H1 (cell line): Measurements from ENCODE around the gene FUT4. TPM values are rescaled to one million over a fixed set of nuclear protein-coding genes. Genes with fewer than 3 reads are reported as not detected.

Experiments
- CEBPB ChIP-seq: IDR thresholded peaks from 2 replicates; pipeline ENCODE4 v1.6.1; 2012; ENCODE audit warnings: low read depth, low read length
- CTCF ChIP-seq, 3 experiments: IDR thresholded peaks; 1 replicate in 2 of 3; 2 replicates in 1 of 3; pipeline versions ENCODE4 v1.5.1 to v1.6.1; 2011; ENCODE audit warnings: low read length in 3 of 3, mild to moderate bottlenecking in 3 of 3, inconsistent platforms in 2 of 3, low read depth in 1 of 3, moderate library complexity in 1 of 3; ENCODE audit not compliant: insufficient read depth in 1 of 3; ENCODE audit errors: control extremely low read depth in 1 of 3
- E2F6 ChIP-seq: IDR thresholded peaks from 2 replicates; pipeline ENCODE4 v1.6.1; 2012; ENCODE audit warnings: inconsistent platforms
- HDAC2 ChIP-seq, 2 experiments: fragments of 300-600 bp in 1 of 2; sonication (generic) in 1 of 2; IDR thresholded peaks; 2 replicates each; pipeline ENCODE4 v1.6.1; 2011 to 2012; ENCODE audit warnings: low read depth in 2 of 2, low read length in 2 of 2, mild to moderate bottlenecking in 2 of 2, moderate library complexity in 2 of 2, borderline replicate concordance in 1 of 2, inconsistent platforms in 1 of 2
- HDAC6 ChIP-seq: IDR thresholded peaks from one replicate; pipeline ENCODE4 v1.7.1; 2012; ENCODE audit warnings: low read depth, mild to moderate bottlenecking, inconsistent platforms, low read length, moderate library complexity
- JUN ChIP-seq: IDR thresholded peaks from 2 replicates; pipeline ENCODE4 v1.6.1; 2011; ENCODE audit warnings: low read depth, mild to moderate bottlenecking, improper control_type of control experiment, low read length
- SAP30 ChIP-seq: fragments of 300-600 bp; sonication (generic); IDR thresholded peaks from 2 replicates; pipeline ENCODE4 v1.7.1; 2012; ENCODE audit warnings: low read length, moderate library complexity, mild to moderate bottlenecking, inconsistent platforms; ENCODE audit not compliant: insufficient read depth, insufficient replicate concordance
- SIN3A ChIP-seq, 2 experiments: IDR thresholded peaks in 1 of 2; conservative IDR thresholded peaks in 1 of 2; 2 replicates each; pipeline ENCODE4 v1.6.1; 2011 to 2012; ENCODE audit warnings: low read length in 2 of 2, improper control_type of control experiment in 1 of 2, low read depth in 1 of 2, mild to moderate bottlenecking in 1 of 2
- SP1 ChIP-seq: IDR thresholded peaks from 2 replicates; pipeline ENCODE4 v1.6.1; 2011; ENCODE audit warnings: low read depth, low read length
- SP4 ChIP-seq: IDR thresholded peaks from 2 replicates; pipeline ENCODE4 v1.6.1; 2012; ENCODE audit warnings: low read length, inconsistent platforms
- TAF7 ChIP-seq: optimal IDR thresholded peaks from 2 replicates; pipeline ENCODE3; 2011; ENCODE audit warnings: low read depth, mild to moderate bottlenecking, inconsistent platforms, low read length, moderate library complexity, borderline replicate concordance
- polyA plus RNA-seq, 7 experiments: library from polyadenylated mRNA; depleted of rRNA in 3 of 7; stranded (reverse) in 5 of 7; unstranded in 2 of 7; fragments of >200 nt in 5 of 7; fragments of 200-250 nt in 2 of 7; gene quantifications; 1 replicate in 5 of 7; 2 replicates in 1 of 7; 4 replicates in 1 of 7; pipeline versions ENCODE4 v1.2.1 to v1.2.3, GENCODE V29; 2011 to 2013; ENCODE audit warnings: missing spikeins in 2 of 7, mixed read lengths in 2 of 7
- total RNA-seq: library from RNA; stranded (reverse); fragmentation: NEBNext Ultra II Directional; extraction: Animal tissue kit (Norgen Biotek cat#: 25700); gene quantifications from 2 replicates; pipeline ENCODE4 v1.2.1, GENCODE V29; 2021

The FUT4 gene
- total and polyA plus RNA-seq, 2 of the 8 experiments (the other 6 are each of a cell fraction or from before 2014, with no cell fraction given) = 2.6 to 8.0 TPM

- TF ChIP-seq SAP30 = peak; percentile 96
- TF ChIP-seq CTCF (IDR thresholded peaks at IDR 0.05; ENCODE audit: control extremely low read depth in 1 of 3, insufficient read depth in 1 of 3, low read depth in 1 of 3, low read length in 3 of 3) = no peak
- TF ChIP-seq CEBPB = no peak
- TF ChIP-seq HDAC6 = no peak
- no peak for TF ChIP-seq TAF7
- TF ChIP-seq E2F6 = no peak
- peak in 1 of 2 experiments; percentile 22; a peak in 2 of 4 replicates for TF ChIP-seq SIN3A (conservative IDR thresholded peaks at IDR 0.05 in 1 of 2, IDR thresholded peaks at IDR 0.05 in 1 of 2; ENCODE audit: low read depth in 1 of 2, low read length in 2 of 2)
- no peak for TF ChIP-seq JUN
- TF ChIP-seq HDAC2 (IDR thresholded peaks at IDR 0.05; ENCODE audit: borderline replicate concordance in 1 of 2, low read depth in 2 of 2, low read length in 2 of 2) = peak in 1 of 2 experiments; percentile 91; a peak in 1 of 4 replicates
- no peak for TF ChIP-seq SP4
- TF ChIP-seq SP1 = no peak; the same call in 1 of the 2 replicates
These were observed 49.5 kb upstream of the FUT4 start (continued) for GRCh38 chr11:94494126-94494680.
